ENCODE measurements around the gene ETS1.

The ETS1 gene

GRCh38 chr11:128579798-128580504 is 7.4 kb downstream of the ETS1 start:
- no peaks in the 10 kb centered on the region for H3K27me3 ChIP-seq (ENCODE audit: low read depth)
- in situ Hi-C loops (cut with MboI; ENCODE audit: low sequenced_read_pairs): no loop called here
- H3K9me3 ChIP-seq: no peaks in the 10 kb centered on the region
- no peak for DNase-seq (ENCODE audit: low spot score in 2 of 2)
- H3K4me1 ChIP-seq: peaks cover 50% of the 10 kb centered on the region
- H3K36me3 ChIP-seq (replicated peaks): no peaks in the 10 kb centered on the region
- no peak overlapping the region for H3K4me3 ChIP-seq

- no peaks in the 10 kb centered on the region for H3K27me3 ChIP-seq (ENCODE audit: low read depth)
- in situ Hi-C loops (cut with MboI; ENCODE audit: low sequenced_read_pairs): no loop called here
- H3K9me3 ChIP-seq: no peaks in the 10 kb centered on the region
- no peak for DNase-seq (ENCODE audit: low spot score in 2 of 2)
- no peak overlapping the region for H3K4me3 ChIP-seq
- no peaks in the 10 kb centered on the region for H3K36me3 ChIP-seq (replicated peaks)
- H3K4me1 ChIP-seq: peaks cover 26% of the 10 kb centered on the region
Observed at GRCh38 chr11:128576555-128576954, 10.8 kb downstream of the ETS1 start.

GRCh38 chr11:128575961-128576350 is 11.4 kb downstream of the ETS1 start:
- no peaks in the 10 kb centered on the region for H3K36me3 ChIP-seq (replicated peaks)
- H3K4me3 ChIP-seq: no peak overlapping the region
- no peaks in the 10 kb centered on the region for H3K27me3 ChIP-seq (ENCODE audit: low read depth)
- in situ Hi-C loops (cut with MboI; ENCODE audit: low sequenced_read_pairs): no loop called here
- H3K9me3 ChIP-seq: no peaks in the 10 kb centered on the region
- H3K4me1 ChIP-seq: peaks cover 20% of the 10 kb centered on the region
- no peak for DNase-seq (ENCODE audit: low spot score in 2 of 2)

GRCh38 chr11:128575174-128575960 is 12.0 kb downstream of the ETS1 start:
- Histone ChIP-seq H3K36me3 (replicated peaks) (no peaks in the 10 kb centered on the region), H3K4me3 (no peak overlapping the region), H3K27me3 (ENCODE audit: low read depth) (no peaks in the 10 kb centered on the region), H3K4me1 (peaks cover 14% of the 10 kb centered on the region), H3K9me3 (no peaks in the 10 kb centered on the region)
- in situ Hi-C loops (cut with MboI; ENCODE audit: low sequenced_read_pairs): no loop called here
- no peak for DNase-seq (ENCODE audit: low spot score in 2 of 2)

GRCh38 chr11:128574576-128575011 is 12.8 kb downstream of the ETS1 start:
- Histone ChIP-seq H3K4me3 (no peak overlapping the region), H3K4me1 (peaks cover 11% of the 10 kb centered on the region), H3K27me3 (ENCODE audit: low read depth) (no peaks in the 10 kb centered on the region), H3K9me3 (no peaks in the 10 kb centered on the region), H3K36me3 (replicated peaks) (no peaks in the 10 kb centered on the region)
- no peak for DNase-seq (ENCODE audit: low spot score in 2 of 2)
- in situ Hi-C loops (cut with MboI; ENCODE audit: low sequenced_read_pairs): no loop called here

- peaks cover 7% of the 10 kb centered on the region for H3K4me1 ChIP-seq
- no peak for DNase-seq (ENCODE audit: low spot score in 2 of 2)
Observed at GRCh38 chr11:128573638-128574037, 13.7 kb downstream of the ETS1 start.

GRCh38 chr11:128572965-128573364 is 14.4 kb downstream of the ETS1 start:
- Histone ChIP-seq H3K9me3 (no peaks in the 10 kb centered on the region), H3K4me1 (peaks cover 7% of the 10 kb centered on the region), H3K36me3 (replicated peaks) (no peaks in the 10 kb centered on the region), H3K4me3 (no peak overlapping the region), H3K27me3 (ENCODE audit: low read depth) (no peaks in the 10 kb centered on the region)
- in situ Hi-C loops (cut with MboI; ENCODE audit: low sequenced_read_pairs): no loop called here
- DNase-seq (ENCODE audit: low spot score in 2 of 2): no peak

More at GRCh38 chr11:128573638-128574037, 13.7 kb downstream of the ETS1 start:
- in situ Hi-C loops (cut with MboI; ENCODE audit: low sequenced_read_pairs): no loop called here
- no peak overlapping the region for H3K4me3 ChIP-seq
- H3K9me3 ChIP-seq: no peaks in the 10 kb centered on the region
- H3K36me3 ChIP-seq (replicated peaks): no peaks in the 10 kb centered on the region
- no peaks in the 10 kb centered on the region for H3K27me3 ChIP-seq (ENCODE audit: low read depth)

- Histone ChIP-seq H3K9me3 (no peaks in the 10 kb centered on the region), H3K4me1 (no peaks in the 10 kb centered on the region), H3K4me3 (no peak overlapping the region), H3K27me3 (ENCODE audit: low read depth) (no peaks in the 10 kb centered on the region), H3K36me3 (replicated peaks) (no peaks in the 10 kb centered on the region)
- DNase-seq (ENCODE audit: low spot score in 2 of 2): no peak
- in situ Hi-C loops (cut with MboI; ENCODE audit: low sequenced_read_pairs): no loop called here
Observed at GRCh38 chr11:128570632-128571031, 16.7 kb downstream of the ETS1 start.

- no peak for DNase-seq (ENCODE audit: low spot score in 2 of 2)
- H3K36me3 ChIP-seq (replicated peaks): no peaks in the 10 kb centered on the region
- in situ Hi-C loops (cut with MboI; ENCODE audit: low sequenced_read_pairs): no loop called here
- H3K4me1 ChIP-seq: no peaks in the 10 kb centered on the region
- H3K4me3 ChIP-seq: no peak overlapping the region
- H3K9me3 ChIP-seq: no peaks in the 10 kb centered on the region
- H3K27me3 ChIP-seq (ENCODE audit: low read depth): no peaks in the 10 kb centered on the region
Observed at GRCh38 chr11:128569291-128569690, 18.1 kb downstream of the ETS1 start.

GRCh38 chr11:128568166-128568778 is 19.1 kb downstream of the ETS1 start:
- in situ Hi-C loops (cut with MboI; ENCODE audit: low sequenced_read_pairs): no loop called here
- no peaks in the 10 kb centered on the region for H3K9me3 ChIP-seq
- H3K4me1 ChIP-seq: no peaks in the 10 kb centered on the region
- no peak overlapping the region for H3K4me3 ChIP-seq
- no peaks in the 10 kb centered on the region for H3K27me3 ChIP-seq (ENCODE audit: low read depth)
- DNase-seq (ENCODE audit: low spot score in 2 of 2): no peak
- H3K36me3 ChIP-seq (replicated peaks): no peaks in the 10 kb centered on the region

- no peaks in the 10 kb centered on the region for H3K36me3 ChIP-seq (replicated peaks)
- in situ Hi-C loops (cut with MboI; ENCODE audit: low sequenced_read_pairs): no loop called here
- DNase-seq (ENCODE audit: low spot score in 2 of 2): no peak
- H3K9me3 ChIP-seq: no peaks in the 10 kb centered on the region
- H3K4me1 ChIP-seq: no peaks in the 10 kb centered on the region
- no peak overlapping the region for H3K4me3 ChIP-seq
- no peaks in the 10 kb centered on the region for H3K27me3 ChIP-seq (ENCODE audit: low read depth)
Observed at GRCh38 chr11:128567130-128567529, 20.2 kb downstream of the ETS1 start.

GRCh38 chr11:128565881-128566280 is 21.5 kb downstream of the ETS1 start:
- no peak for DNase-seq (ENCODE audit: low spot score in 2 of 2)
- in situ Hi-C loops (cut with MboI; ENCODE audit: low sequenced_read_pairs): no loop called here
- Histone ChIP-seq H3K27me3 (ENCODE audit: low read depth) (no peaks in the 10 kb centered on the region), H3K4me3 (no peak overlapping the region), H3K4me1 (no peaks in the 10 kb centered on the region), H3K9me3 (no peaks in the 10 kb centered on the region), H3K36me3 (replicated peaks) (no peaks in the 10 kb centered on the region)

- Histone ChIP-seq H3K9me3 (no peaks in the 10 kb centered on the region), H3K36me3 (replicated peaks) (no peaks in the 10 kb centered on the region), H3K4me1 (no peaks in the 10 kb centered on the region), H3K27me3 (ENCODE audit: low read depth) (no peaks in the 10 kb centered on the region), H3K4me3 (no peak overlapping the region)
- in situ Hi-C loops (cut with MboI; ENCODE audit: low sequenced_read_pairs): no loop called here
- DNase-seq (ENCODE audit: low spot score in 2 of 2): no peak
Observed at GRCh38 chr11:128564642-128565245, 22.6 kb downstream of the ETS1 start.

Data from HAP-1 (cell line).